Body of pancreas (tissue), 4 donors: Measurements from ENCODE around the gene NAV1. TPM values are rescaled to one million over a fixed set of nuclear protein-coding genes. Genes with fewer than 3 reads are reported as not detected.
"Not testable (repeated sequence)": the region's sequence is repeated elsewhere in the genome, so short reads cannot be mapped to it uniquely, and the experiment has no call there.

ENCODE experiments used
- ATAC-seq: fragments of 150-250 bp; one replicate; pipeline ENCODE4 v1.9.1; 2016
- DNase-seq, 4 donors: peaks; one replicate each; pipeline ENCODE4 v3.0.0-alpha.2; 2019
- H3K27ac ChIP-seq, 4 donors: fragments of 200-600 bp; sonication (generic); 1 replicate in 3 of 4; 2 replicates in 1 of 4; pipeline versions ENCODE4 v1.5.1 to v1.6.1; 2016 to 2019; ENCODE audit warnings: mild to moderate bottlenecking in 1 of 4, mixed read lengths in 1 of 4, moderate library complexity in 1 of 4
- H3K27me3 ChIP-seq, 2 donors: fragments of 200-600 bp; sonication (generic); one replicate each; pipeline ENCODE4 v1.6.0; 2016; ENCODE audit warnings: mild to moderate bottlenecking in 1 of 2
- H3K36me3 ChIP-seq, 2 donors: fragments of 200-600 bp; sonication (generic); replicated peaks in 1 of 2; 2 replicates each; pipeline ENCODE4 v1.5.1; 2016; ENCODE audit warnings: low read depth in 2 of 2; ENCODE audit not compliant: insufficient read depth in 1 of 2
- H3K4me1 ChIP-seq: fragments of 200-600 bp; sonication (generic); one replicate; pipeline ENCODE4 v1.6.0; 2016
- H3K4me3 ChIP-seq, 2 donors: fragments of 200-600 bp; sonication (generic); 1 replicate in 1 of 2; 2 replicates in 1 of 2; pipeline ENCODE4 v1.5.1; 2016 to 2019
- H3K9me3 ChIP-seq, 3 donors: fragments of 200-600 bp; sonication (generic); 1 replicate in 2 of 3; 2 replicates in 1 of 3; pipeline ENCODE4 v1.5.1; 2016
- POLR2A ChIP-seq, 3 donors: fragments of 450-650 bp; IDR thresholded peaks; one replicate each; pipeline ENCODE4 v1.6.1; 2016; ENCODE audit warnings: antibody characterized with exemption in 3 of 3, mild to moderate bottlenecking in 2 of 3
- WGBS, 2 donors: methylation state at CpG; one replicate each; pipeline ENCODE4 v1.1.5; 2017; 5-methylcytosine and 5-hydroxymethylcytosine counted together
- intact Hi-C: fragments of 100-400 bp; cut with DNase I; formaldehyde crosslinking; loops from one replicate; pipeline ENCODE4 v1.15.1; 2023
- total RNA-seq, 2 donors: library from RNA; depleted of rRNA; stranded (reverse); fragments of >200 nt; gene quantifications; one replicate each; pipeline ENCODE4 v1.1.0, GENCODE V29; 2016
- TF ChIP-seq, protein P1 (sequence below), 7 experiments: fragments of 450-650 bp in 4 of 7; fragments of 200-600 bp in 3 of 7; sonication (generic) in 3 of 7; IDR thresholded peaks; one replicate each; pipeline ENCODE4 v1.5.1; 2016 to 2019; ENCODE audit warnings: antibody characterized with exemption in 7 of 7

NAV1 gene
- total RNA-seq, 2 donors from 2014 or later, result 11.5 to 13.7 TPM

DNA sequence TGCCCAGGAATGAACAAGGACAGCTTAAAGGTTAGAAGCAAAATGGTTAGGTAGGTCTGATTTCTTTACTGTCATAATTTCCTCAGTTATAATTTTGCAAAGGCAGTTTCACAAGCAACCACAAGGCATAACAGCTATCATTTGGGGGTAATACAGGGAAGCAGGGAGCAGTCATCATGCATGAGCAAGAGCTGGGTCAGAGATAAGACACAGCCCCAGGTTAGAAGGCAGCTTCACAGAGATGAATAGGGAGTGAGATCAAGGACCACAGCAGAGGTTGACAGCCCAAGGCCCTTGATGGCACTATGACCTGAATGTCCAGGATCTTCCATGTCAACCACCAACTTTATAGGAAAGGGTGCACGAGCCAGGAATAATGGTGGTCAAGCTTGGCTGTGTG lies 23.0 kb upstream of the NAV1 start:
- no peak overlapping the region for H3K4me3 ChIP-seq
- intact Hi-C loops, result loop anchor here (5.0 kb wide), 1 partner anchor 34 kb away; no protein-coding TSS in a partner anchor
- WGBS, 2 donors, result 93 to 100% methylated on average over 1 of the region's 1 CpG
- no peaks in the 10 kb centered on the region for H3K9me3 ChIP-seq
- no peaks in the 10 kb centered on the region for H3K27me3 ChIP-seq
- H3K27ac ChIP-seq, result peak overlapping the region in 2 of 4 donors; percentile 10 to 25
- H3K4me1 ChIP-seq, result peaks cover 45% of the 10 kb centered on the region
- H3K36me3 ChIP-seq, result no peaks in the 10 kb centered on the region
- no peak for DNase-seq
- TF ChIP-seq POLR2A (IDR thresholded peaks at IDR 0.05), result no peak
- TF ChIP-seq, protein P1, sequence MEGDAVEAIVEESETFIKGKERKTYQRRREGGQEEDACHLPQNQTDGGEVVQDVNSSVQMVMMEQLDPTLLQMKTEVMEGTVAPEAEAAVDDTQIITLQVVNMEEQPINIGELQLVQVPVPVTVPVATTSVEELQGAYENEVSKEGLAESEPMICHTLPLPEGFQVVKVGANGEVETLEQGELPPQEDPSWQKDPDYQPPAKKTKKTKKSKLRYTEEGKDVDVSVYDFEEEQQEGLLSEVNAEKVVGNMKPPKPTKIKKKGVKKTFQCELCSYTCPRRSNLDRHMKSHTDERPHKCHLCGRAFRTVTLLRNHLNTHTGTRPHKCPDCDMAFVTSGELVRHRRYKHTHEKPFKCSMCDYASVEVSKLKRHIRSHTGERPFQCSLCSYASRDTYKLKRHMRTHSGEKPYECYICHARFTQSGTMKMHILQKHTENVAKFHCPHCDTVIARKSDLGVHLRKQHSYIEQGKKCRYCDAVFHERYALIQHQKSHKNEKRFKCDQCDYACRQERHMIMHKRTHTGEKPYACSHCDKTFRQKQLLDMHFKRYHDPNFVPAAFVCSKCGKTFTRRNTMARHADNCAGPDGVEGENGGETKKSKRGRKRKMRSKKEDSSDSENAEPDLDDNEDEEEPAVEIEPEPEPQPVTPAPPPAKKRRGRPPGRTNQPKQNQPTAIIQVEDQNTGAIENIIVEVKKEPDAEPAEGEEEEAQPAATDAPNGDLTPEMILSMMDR (IDR thresholded peaks at IDR 0.05), result no peak
- ATAC-seq, result no peak

DNA sequence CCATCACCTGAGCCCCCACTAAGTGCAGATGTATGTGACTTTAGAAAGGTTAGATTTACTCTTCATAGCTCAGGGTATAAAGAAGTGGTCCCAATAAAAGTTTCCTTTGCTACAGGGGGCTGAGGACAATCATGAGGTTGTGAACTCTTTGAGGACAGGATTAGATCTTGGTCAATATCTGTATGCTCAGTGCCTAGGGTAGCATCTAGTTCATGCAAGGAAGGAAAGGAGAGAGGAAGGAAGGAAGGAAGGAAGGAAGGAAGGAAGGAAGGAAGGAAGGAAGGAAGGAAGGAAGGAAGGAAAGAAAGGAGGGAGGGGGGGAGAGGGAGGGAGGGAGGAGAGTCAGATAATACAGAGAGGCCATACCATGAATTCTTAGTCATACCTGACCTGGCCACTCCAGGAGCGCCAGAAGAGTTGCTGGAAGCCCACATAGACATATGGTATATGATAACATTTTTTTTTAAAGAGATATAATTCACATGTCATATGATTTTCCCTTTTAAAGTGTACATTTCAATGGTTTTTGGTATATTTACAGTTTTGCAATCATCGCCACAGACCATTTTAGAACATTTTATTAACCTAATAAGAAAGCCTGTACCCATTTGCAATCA lies 22.3 kb upstream of the NAV1 start:
- ATAC-seq (no peak), DNase-seq (no peak)
- H3K4me1 ChIP-seq, result peaks cover 43% of the 10 kb centered on the region
- H3K27ac ChIP-seq, result peak overlapping the region in 1 of 4 donors; percentile 17
- H3K36me3 ChIP-seq, result no peaks in the 10 kb centered on the region
- WGBS, 2 donors, result 91 to 96% methylated on average over 2 of the region's 2 CpGs
- no peaks in the 10 kb centered on the region for H3K9me3 ChIP-seq
- TF ChIP-seq POLR2A (IDR thresholded peaks at IDR 0.05), result no peak
- H3K4me3 ChIP-seq, result no peak overlapping the region
- H3K27me3 ChIP-seq, result no peaks in the 10 kb centered on the region
- intact Hi-C loops, result loop anchor here (5.0 kb wide), 1 partner anchor 34 kb away; no protein-coding TSS in a partner anchor

DNA sequence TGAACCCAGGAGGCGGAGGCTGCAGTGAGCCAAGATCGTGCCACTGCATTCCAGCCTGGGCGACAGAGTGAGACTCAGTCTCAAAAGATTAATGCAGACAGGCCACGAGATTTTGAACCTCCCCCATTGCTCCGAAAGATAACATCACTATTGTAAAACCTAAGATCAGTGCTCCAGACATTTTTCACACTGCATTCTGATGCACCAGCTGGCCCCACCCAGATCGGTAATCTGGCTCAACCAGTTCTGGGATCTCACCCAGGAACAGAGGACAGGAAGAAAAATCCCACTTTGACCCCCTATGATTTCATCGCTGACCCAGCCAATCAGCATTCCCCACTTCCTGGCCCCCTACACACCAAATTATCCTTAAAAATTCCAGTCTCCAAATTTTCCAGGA lies 21.3 kb upstream of the NAV1 start:
- WGBS, 2 donors, result 57 to 64% methylated on average over 6 to 7 of the region's 7 CpGs
- no peaks in the 10 kb centered on the region for H3K9me3 ChIP-seq
- TF ChIP-seq, protein P1 (IDR thresholded peaks at IDR 0.05), result no peak
- no peak for TF ChIP-seq POLR2A (IDR thresholded peaks at IDR 0.05)
- H3K36me3 ChIP-seq, result no peaks in the 10 kb centered on the region
- H3K27ac ChIP-seq, result peak overlapping the region in 3 of 4 donors; percentile 11 to 52 (median 51)
- DNase-seq (peak in 1 of 4 donors; percentile 41), ATAC-seq (peak; percentile 55)
- intact Hi-C loops, result loop anchor here (5.0 kb wide), 1 partner anchor 35 kb away; no protein-coding TSS in a partner anchor
- H3K4me1 ChIP-seq, result peaks cover 33% of the 10 kb centered on the region
- H3K27me3 ChIP-seq, result no peaks in the 10 kb centered on the region
- H3K4me3 ChIP-seq, result no peak overlapping the region

DNA sequence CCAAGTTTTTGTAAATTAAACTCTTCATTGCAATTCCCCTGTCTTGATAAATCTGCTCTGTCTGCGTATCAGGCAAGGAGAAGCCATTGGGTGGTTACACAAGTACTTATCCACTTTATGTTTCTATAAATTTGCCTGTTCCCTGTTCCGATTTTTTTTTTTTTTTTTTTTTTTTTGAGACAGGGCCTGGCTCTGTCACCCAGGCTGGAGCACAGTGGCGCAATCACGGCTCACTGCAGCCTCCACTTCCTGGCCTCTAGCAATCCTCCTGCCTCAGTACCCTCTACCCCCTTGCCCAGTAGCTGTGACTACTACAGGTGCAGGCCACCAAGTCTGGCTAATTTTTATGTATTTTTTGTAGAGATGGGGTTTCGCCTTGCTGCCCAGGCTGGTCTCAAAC lies 20.9 kb upstream of the NAV1 start:
- no peaks in the 10 kb centered on the region for H3K36me3 ChIP-seq
- intact Hi-C loops, result loop anchor here (5.0 kb wide), 1 partner anchor 36 kb away; no protein-coding TSS in a partner anchor
- ATAC-seq (no peak), DNase-seq (no peak)
- no peaks in the 10 kb centered on the region for H3K27me3 ChIP-seq
- H3K4me1 ChIP-seq, result peaks cover 28% of the 10 kb centered on the region
- no peaks in the 10 kb centered on the region for H3K9me3 ChIP-seq
- H3K4me3 ChIP-seq, result no peak overlapping the region
- 81 to 83% methylated on average over 5 of the region's 5 CpGs for WGBS, 2 donors
- TF ChIP-seq POLR2A (IDR thresholded peaks at IDR 0.05), result no peak
- TF ChIP-seq, protein P1 (IDR thresholded peaks at IDR 0.05), result no peak
- peak overlapping the region in 3 of 4 donors; percentile 11 to 52 (median 51) for H3K27ac ChIP-seq

DNA sequence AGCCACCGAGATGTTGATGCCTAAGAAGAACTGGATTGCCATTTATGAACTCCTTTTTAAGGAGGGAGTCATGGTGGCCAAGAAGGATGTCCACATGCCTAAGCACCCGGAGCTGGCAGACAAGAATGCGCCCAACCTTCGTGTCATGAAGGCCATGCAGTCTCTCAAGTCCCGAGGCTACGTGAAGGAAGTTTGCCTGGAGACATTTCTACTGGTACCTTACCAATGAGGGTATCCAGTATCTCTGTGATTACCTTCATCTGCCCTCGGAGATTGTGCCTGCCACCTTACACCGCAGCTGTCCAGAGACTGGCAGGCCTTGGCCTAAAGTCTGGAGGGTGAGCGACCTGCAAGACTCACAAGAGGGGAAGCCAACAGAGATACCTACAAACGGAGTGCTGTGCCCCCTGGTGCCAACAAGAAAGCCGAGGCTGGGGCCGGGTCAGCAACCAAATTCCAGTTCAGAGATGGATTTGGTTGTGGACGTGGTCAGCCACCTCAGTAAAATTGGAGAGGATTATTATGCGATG lies 18.8 kb upstream of the NAV1 start:
- H3K36me3 ChIP-seq, H3K27ac ChIP-seq, ATAC-seq, DNase-seq, H3K4me1 ChIP-seq, H3K27me3 ChIP-seq, H3K9me3 ChIP-seq, H3K4me3 ChIP-seq, intact Hi-C loops: not testable (repeated sequence)
- 81 to 86% methylated on average over 11 to 14 of the region's 14 CpGs for WGBS, 2 donors
